ENCODE measurements around the gene FRMD3.

Gene FRMD3

GRCh38 chr9:83538172-83538889, at the start of gene FRMD3:
Gene FRMD3, minus strand, starts transcription at chr9:83538401. Its CDS starts 170 bp downstream, at chr9:83538231.
- no peak for DNase-seq (ENCODE audit: low read depth, low spot score)

GRCh38 chr9:83584995-83585394, 46.8 kb upstream of the FRMD3 start:
- DNase-seq (ENCODE audit: low read depth, low spot score) = no peak

GRCh38 chr9:83583151-83584014, 45.2 kb upstream of the FRMD3 start:
- DNase-seq (ENCODE audit: low read depth, low spot score) = no peak

GRCh38 chr9:83582029-83582428, 43.8 kb upstream of the FRMD3 start:
- DNase-seq (ENCODE audit: low read depth, low spot score) = no peak

GRCh38 chr9:83574482-83574881, 36.3 kb upstream of the FRMD3 start:
- DNase-seq (ENCODE audit: low read depth, low spot score) = no peak

- no peak for DNase-seq (ENCODE audit: low read depth, low spot score)
Observed at GRCh38 chr9:83572524-83572923, 34.3 kb upstream of the FRMD3 start.

GRCh38 chr9:83570359-83570758, 32.2 kb upstream of the FRMD3 start:
- no peak for DNase-seq (ENCODE audit: low read depth, low spot score)

- no peak for DNase-seq (ENCODE audit: low read depth, low spot score)
Observed at GRCh38 chr9:83569326-83569725, 31.1 kb upstream of the FRMD3 start.

- DNase-seq (ENCODE audit: low read depth, low spot score) = no peak
Observed at GRCh38 chr9:83563360-83563759, 25.2 kb upstream of the FRMD3 start.

- DNase-seq (ENCODE audit: low read depth, low spot score) = no peak
Observed at GRCh38 chr9:83560169-83560826, 22.1 kb upstream of the FRMD3 start.

- DNase-seq (ENCODE audit: low read depth, low spot score) = no peak
Observed at GRCh38 chr9:83557771-83558170, 19.6 kb upstream of the FRMD3 start.

- DNase-seq (ENCODE audit: low read depth, low spot score) = no peak
Observed at GRCh38 chr9:83557317-83557716, 19.1 kb upstream of the FRMD3 start.

- DNase-seq (ENCODE audit: low read depth, low spot score) = no peak
Observed at GRCh38 chr9:83554278-83554677, 16.1 kb upstream of the FRMD3 start.

GRCh38 chr9:83544002-83544698, 5.9 kb upstream of the FRMD3 start:
- DNase-seq (ENCODE audit: low read depth, low spot score) = no peak

- no peak for DNase-seq (ENCODE audit: low read depth, low spot score)
Observed at GRCh38 chr9:83538890-83539238, 663 bp upstream of the FRMD3 start.

- DNase-seq (ENCODE audit: low read depth, low spot score) = no peak
Observed at GRCh38 chr9:83537331-83538171, 650 bp downstream of the FRMD3 start.

- no peak for DNase-seq (ENCODE audit: low read depth, low spot score)
Observed at GRCh38 chr9:83536332-83536731, 1.9 kb downstream of the FRMD3 start.

- DNase-seq (ENCODE audit: low read depth, low spot score) = no peak
Observed at GRCh38 chr9:83535736-83536135, 2.5 kb downstream of the FRMD3 start.

GRCh38 chr9:83533296-83533695, 4.9 kb downstream of the FRMD3 start:
- DNase-seq (ENCODE audit: low read depth, low spot score) = no peak

- no peak for DNase-seq (ENCODE audit: low read depth, low spot score)
Observed at GRCh38 chr9:83526901-83527300, 11.3 kb downstream of the FRMD3 start.

- DNase-seq (ENCODE audit: low read depth, low spot score) = no peak
Observed at GRCh38 chr9:83526211-83526610, 12.0 kb downstream of the FRMD3 start.
